Cerebellar nuclear complex (tissue), 1 donor: ENCODE data around the gene REM2.
"Not testable (repeated sequence)": the region's sequence is repeated elsewhere in the genome, so short reads cannot be mapped to it uniquely, and the experiment has no call there.

Experiments
- DNase-seq, 2 experiments: peaks; one replicate each; lab custom pipeline; 2025; lab: John Stamatoyannopoulos, UW

Gene REM2

GRCh38 chr14:22896760-22897159, 13.7 kb downstream of the REM2 start:
- no peak for DNase-seq

- DNase-seq, result no peak
These were observed 14.3 kb downstream of the REM2 start for GRCh38 chr14:22897357-22897756.

- no peak for DNase-seq
These were observed 15.5 kb downstream of the REM2 start for GRCh38 chr14:22898302-22899090.

- no peak for DNase-seq
These were observed 17.2 kb downstream of the REM2 start for GRCh38 chr14:22900081-22900799.

- no peak for DNase-seq
These were observed 18.8 kb downstream of the REM2 start for GRCh38 chr14:22901799-22902198.

- no peak for DNase-seq
These were observed 20.7 kb downstream of the REM2 start for GRCh38 chr14:22903742-22904087.

- no peak for DNase-seq
These were observed 22.6 kb downstream of the REM2 start for GRCh38 chr14:22905627-22906026.

- no peak for DNase-seq
These were observed 23.1 kb downstream of the REM2 start for GRCh38 chr14:22906073-22906472.

GRCh38 chr14:22907429-22907828, 24.4 kb downstream of the REM2 start:
- DNase-seq, result no peak

- no peak for DNase-seq
These were observed 25.6 kb downstream of the REM2 start for GRCh38 chr14:22908601-22909000.

- no peak for DNase-seq
These were observed 27.9 kb downstream of the REM2 start for GRCh38 chr14:22910916-22911315.

- DNase-seq, result not testable (repeated sequence)
These were observed 31.8 kb downstream of the REM2 start for GRCh38 chr14:22914836-22915235.

GRCh38 chr14:22915886-22916521, 33.0 kb downstream of the REM2 start:
- no peak for DNase-seq

GRCh38 chr14:22918804-22919600, 36.0 kb downstream of the REM2 start, which contains the start of gene RBM23:
Gene RBM23, minus strand, starts transcription at chr14:22919149.
- peak; percentile 98 to 100 for DNase-seq

- no peak for DNase-seq
These were observed 36.5 kb downstream of the REM2 start for GRCh38 chr14:22919601-22919921.

- no peak for DNase-seq
These were observed 37.7 kb downstream of the REM2 start for GRCh38 chr14:22920697-22921096.

GRCh38 chr14:22922294-22922693, 39.3 kb downstream of the REM2 start:
- DNase-seq, result no peak

- no peak for DNase-seq
These were observed 40.7 kb downstream of the REM2 start for GRCh38 chr14:22923746-22924145.

GRCh38 chr14:22925513-22925912, 42.5 kb downstream of the REM2 start:
- DNase-seq, result no peak

GRCh38 chr14:22926316-22926715, 43.3 kb downstream of the REM2 start:
- no peak for DNase-seq

GRCh38 chr14:22928237-22929103, 45.4 kb downstream of the REM2 start:
- DNase-seq, result no peak
